HCT116 (cell line): ENCODE results near the gene MS4A15. TPM values are rescaled to one million over a fixed set of nuclear protein-coding genes. Genes with fewer than 3 reads are reported as not detected.

Source experiments
- ATAC-seq: fragments of 200-7000 bp; cut with Tn5 transposase; 2 replicates; pipeline ENCODE4 v1.9.1; 2020; ENCODE audit warnings: mild to moderate bottlenecking, moderate library complexity
- BruUV-seq: library from RNA; stranded (reverse); fragments of 400-500 nt; replicated peaks from 2 replicates; lab custom pipeline; 2021; lab: Mats Ljungman, UMichigan
- CTCF ChIA-PET: fragments of 300-600 bp; sonication (Branson Sonifier 250); formaldehyde crosslinking; loops from one replicate; lab custom pipeline; 2021; ENCODE audit warnings: antibody characterized with exemption; lab: Charles Lee
- POLR2A ChIA-PET: fragments of 300-600, 350-600 bp; sonication (Branson Sonifier 250); formaldehyde crosslinking; loops from one replicate; lab custom pipeline; 2021; ENCODE audit warnings: antibody characterized with exemption; lab: Charles Lee
- RAD21 ChIA-PET, 2 experiments: fragments of 300-600 bp; sonication (Branson Sonifier 250); formaldehyde crosslinking; loops; one replicate each; lab custom pipeline; 2023; ENCODE audit warnings: low total read pairs in 2 of 2; ENCODE audit not compliant: uncharacterized antibody in 2 of 2, unreplicated experiment in 2 of 2, low non-redundant PET in 1 of 2; lab: Charles Lee
- DNase-seq: peaks from one replicate; pipeline ENCODE4 v3.0.0-alpha.2; 2010; ENCODE audit warnings: low read depth, low spot score
- H2AFZ ChIP-seq: fragments of 200-600 bp; shearing (Covaris generic), sonication (generic); 2 replicates; pipeline ENCODE4 v1.6.1; 2017; ENCODE audit warnings: low read depth, mixed run types, mixed read lengths, antibody characterized with exemption, low read length; ENCODE audit not compliant: poor library complexity, severe bottlenecking
- H3K27ac ChIP-seq: 2 replicates; pipeline ENCODE4 v1.5.1; 2012; ENCODE audit warnings: low read depth, low read length
- H3K27me3 ChIP-seq: fragments of 200-600 bp; sonication (generic); 2 replicates; pipeline ENCODE4 v1.6.1; 2016; ENCODE audit warnings: mixed run types, low read length, mixed read lengths; ENCODE audit not compliant: insufficient read depth
- H3K36me3 ChIP-seq, 2 experiments: fragments of 200-500 bp in 1 of 2; fragments of 200-600 bp in 1 of 2; sonication (Bioruptor generic) in 1 of 2; sonication (generic) in 1 of 2; 2 replicates each; pipeline versions ENCODE4 v1.5.1 to v1.6.1; 2014 to 2016; ENCODE audit warnings: low read length in 2 of 2, inconsistent platforms in 1 of 2, mixed read lengths in 1 of 2, mixed run types in 1 of 2; ENCODE audit not compliant: insufficient read depth in 2 of 2, control insufficient read depth in 1 of 2
- H3K4me1 ChIP-seq, 2 experiments: fragments of 200-600 bp in 1 of 2; sonication (generic) in 1 of 2; 2 replicates each; pipeline versions ENCODE4 v1.5.1 to v1.6.1; 2012 to 2017; ENCODE audit warnings: low read length in 2 of 2, inconsistent platforms in 1 of 2, mild to moderate bottlenecking in 1 of 2, mixed read lengths in 1 of 2, mixed run types in 1 of 2, moderate library complexity in 1 of 2; ENCODE audit not compliant: insufficient read depth in 2 of 2, control insufficient read depth in 1 of 2
- H3K4me2 ChIP-seq: fragments of 200-600 bp; sonication (generic); 2 replicates; pipeline ENCODE4 v1.6.1; 2017; ENCODE audit warnings: mixed run types, low read length, mixed read lengths
- H3K4me3 ChIP-seq, 2 experiments: fragments of 200-600 bp in 1 of 2; sonication (generic) in 1 of 2; replicated peaks in 1 of 2; 2 replicates each; pipeline ENCODE4 v1.5.1; 2011 to 2016; ENCODE audit warnings: low read length in 2 of 2, control low read depth in 1 of 2, low read depth in 1 of 2, mild to moderate bottlenecking in 1 of 2, mixed read lengths in 1 of 2, mixed run types in 1 of 2
- H3K79me2 ChIP-seq: fragments of 200-600 bp; sonication (generic); 2 replicates; pipeline ENCODE4 v1.6.1; 2017; ENCODE audit warnings: mild to moderate bottlenecking, mixed run types, low read length, moderate library complexity, mixed read lengths; ENCODE audit not compliant: insufficient read depth
- H3K9ac ChIP-seq: fragments of 200-600 bp; sonication (generic); 2 replicates; pipeline ENCODE4 v1.6.1; 2016; ENCODE audit warnings: low read length, mixed read lengths
- H3K9me2 ChIP-seq: fragments of 200-600 bp; sonication (generic), shearing (Covaris generic); 2 replicates; pipeline ENCODE4 v1.6.1; 2017; ENCODE audit warnings: mixed run types, mild to moderate bottlenecking, moderate library complexity; ENCODE audit not compliant: insufficient read depth
- H3K9me3 ChIP-seq, 2 experiments: fragments of 200-500 bp in 1 of 2; fragments of 200-600 bp in 1 of 2; sonication (Bioruptor generic) in 1 of 2; sonication (generic) in 1 of 2; 2 replicates each; pipeline ENCODE4 v1.6.1; 2014 to 2017; ENCODE audit warnings: low read length in 2 of 2, mixed read lengths in 2 of 2, inconsistent platforms in 1 of 2, low read depth in 1 of 2, mild to moderate bottlenecking in 1 of 2, mixed run types in 1 of 2, moderate library complexity in 1 of 2; ENCODE audit not compliant: control insufficient read depth in 1 of 2, insufficient read depth in 1 of 2
- H4K20me1 ChIP-seq: fragments of 200-600 bp; sonication (generic), shearing (Covaris generic); 2 replicates; pipeline ENCODE4 v1.6.1; 2017; ENCODE audit warnings: mixed run types, mild to moderate bottlenecking, moderate library complexity; ENCODE audit not compliant: insufficient read depth
- ATF3 ChIP-seq: IDR thresholded peaks from 2 replicates; pipeline ENCODE4 v1.6.1; 2012
- CBX3 ChIP-seq: IDR thresholded peaks from 2 replicates; pipeline ENCODE4 v1.6.1; 2012; ENCODE audit warnings: low read depth
- CEBPB ChIP-seq: IDR thresholded peaks from 2 replicates; pipeline ENCODE4 v1.6.1; 2012; ENCODE audit warnings: low read depth
- EZH2 ChIP-seq: fragments of 200-600 bp; sonication (generic); IDR thresholded peaks from 2 replicates; pipeline ENCODE4 v1.6.1; 2017; ENCODE audit warnings: antibody characterized with exemption, mixed run types
- FOSL1 ChIP-seq: IDR thresholded peaks from 2 replicates; pipeline ENCODE4 v1.6.1; 2012; ENCODE audit warnings: low read depth
- JUND ChIP-seq: IDR thresholded peaks from 2 replicates; pipeline ENCODE4 v1.6.1; 2012
- MAX ChIP-seq: IDR thresholded peaks from 2 replicates; pipeline ENCODE4 v1.6.1; 2012
- POLR2AphosphoS5 ChIP-seq: IDR thresholded peaks from 2 replicates; pipeline ENCODE4 v1.6.1; 2011; ENCODE audit warnings: mild to moderate bottlenecking, low read depth, low read length, moderate library complexity
- REST ChIP-seq: IDR thresholded peaks from 2 replicates; pipeline ENCODE4 v1.6.1; 2012; ENCODE audit warnings: low read depth
- SIN3A ChIP-seq: IDR thresholded peaks from 2 replicates; pipeline ENCODE4 v1.6.1; 2012; ENCODE audit warnings: low read depth
- SP1 ChIP-seq: IDR thresholded peaks from 2 replicates; pipeline ENCODE4 v1.6.1; 2012; ENCODE audit warnings: low read depth
- SRF ChIP-seq: IDR thresholded peaks from 2 replicates; pipeline ENCODE4 v1.6.1; 2012; ENCODE audit warnings: low read depth
- TCF7L2 ChIP-seq: IDR thresholded peaks from 2 replicates; pipeline ENCODE4 v1.7.0; 2011; ENCODE audit warnings: borderline replicate concordance, inconsistent platforms; ENCODE audit not compliant: insufficient read depth, insufficient read length; ENCODE audit errors: extremely low read depth
- YY1 ChIP-seq: IDR thresholded peaks from 2 replicates; pipeline ENCODE4 v1.6.1; 2011; ENCODE audit warnings: low read length, low read depth, moderate library complexity, mild to moderate bottlenecking; ENCODE audit not compliant: insufficient replicate concordance; ENCODE audit errors: extremely low read depth
- ZFX ChIP-seq: fragments of 450-650 bp; IDR thresholded peaks from 2 replicates; pipeline ENCODE4 v1.6.1; 2017
- ZNF274 ChIP-seq: fragments of 200-500 bp; sonication (Bioruptor generic); IDR thresholded peaks from 2 replicates; pipeline ENCODE4 v1.6.1; 2014; ENCODE audit warnings: mild to moderate bottlenecking, low read depth, low read length, inconsistent platforms
- intact Hi-C: fragments of 100-400 bp; cut with micrococcal nuclease; formaldehyde crosslinking; loops from 2 replicates; pipeline ENCODE4 v1.10.0; 2022
- total RNA-seq: library from RNA; stranded (reverse); gene quantifications from one replicate; pipeline ENCODE4 v1.2.1, GENCODE V29; 2021; ENCODE audit not compliant: unreplicated experiment
- TF ChIP-seq, protein P1 (sequence below), 3 experiments: fragments of 200-600 bp in 1 of 3; sonication (generic) in 1 of 3; IDR thresholded peaks in 2 of 3; conservative IDR thresholded peaks in 1 of 3; 2 replicates each; pipeline ENCODE4 v1.5.1; 2012 to 2017; ENCODE audit warnings: low read depth in 2 of 3, low read length in 2 of 3, antibody characterized with exemption in 1 of 3, borderline replicate concordance in 1 of 3, control low read depth in 1 of 3, mild to moderate bottlenecking in 1 of 3, mixed read lengths in 1 of 3, mixed run types in 1 of 3, moderate library complexity in 1 of 3; ENCODE audit not compliant: insufficient read depth in 1 of 3
- TF ChIP-seq, protein P2 (sequence below): IDR thresholded peaks from 2 replicates; pipeline ENCODE4 v1.6.1; 2011; ENCODE audit warnings: mild to moderate bottlenecking, low read length, moderate library complexity; ENCODE audit not compliant: insufficient replicate concordance; ENCODE audit errors: extremely low read depth

Gene MS4A15
- total RNA-seq, 1 experiment from 2014 or later = 1.5 TPM

DNA sequence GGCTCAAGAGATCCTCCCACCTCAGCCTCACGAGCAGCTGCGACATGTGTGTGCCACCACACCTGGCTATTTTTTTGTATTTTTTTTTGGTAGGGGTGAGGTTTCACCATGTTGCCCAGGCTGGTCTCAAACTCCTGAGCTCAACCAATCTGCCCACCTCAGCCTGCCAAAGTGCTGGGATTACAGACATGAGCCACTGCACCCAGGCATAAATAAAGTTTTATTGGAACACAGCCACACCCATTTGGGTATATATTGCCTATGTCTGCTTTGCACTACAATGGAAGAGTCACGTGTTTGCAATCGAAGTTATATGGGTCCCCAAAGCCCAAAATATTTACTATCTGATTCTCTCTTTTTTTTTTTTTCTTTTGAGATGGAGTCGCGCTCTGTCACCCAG, 1.8 kb upstream of the MS4A15 start:
- Histone ChIP-seq H3K27ac (no peak overlapping the region), H3K9me3 (no peaks in the 10 kb centered on the region), H3K4me2 (no peak overlapping the region), H3K79me2 (no peaks in the 10 kb centered on the region), H4K20me1 (no peaks in the 10 kb centered on the region), H3K9me2 (no peaks in the 10 kb centered on the region), H3K4me3 (no peak overlapping the region), H3K36me3 (no peaks in the 10 kb centered on the region), H3K27me3 (peaks cover 21% of the 10 kb centered on the region; the same call in 1 of the 2 replicates), H2AFZ (no peak overlapping the region), H3K4me1 (no peaks in the 10 kb centered on the region), H3K9ac (no peak overlapping the region)
- ATAC-seq = no peak
- no peak for DNase-seq
- TF ChIP-seq ATF3 (no peak), MAX (no peak), REST (no peak), SIN3A (no peak), TCF7L2 (no peak), YY1 (no peak), ZNF274 (no peak), ZFX (no peak), FOSL1 (no peak), SRF (no peak), CBX3 (no peak), CEBPB (no peak), EZH2 (no peak), JUND (no peak), POLR2AphosphoS5 (no peak), SP1 (no peak)
- TF ChIP-seq, protein P1, sequence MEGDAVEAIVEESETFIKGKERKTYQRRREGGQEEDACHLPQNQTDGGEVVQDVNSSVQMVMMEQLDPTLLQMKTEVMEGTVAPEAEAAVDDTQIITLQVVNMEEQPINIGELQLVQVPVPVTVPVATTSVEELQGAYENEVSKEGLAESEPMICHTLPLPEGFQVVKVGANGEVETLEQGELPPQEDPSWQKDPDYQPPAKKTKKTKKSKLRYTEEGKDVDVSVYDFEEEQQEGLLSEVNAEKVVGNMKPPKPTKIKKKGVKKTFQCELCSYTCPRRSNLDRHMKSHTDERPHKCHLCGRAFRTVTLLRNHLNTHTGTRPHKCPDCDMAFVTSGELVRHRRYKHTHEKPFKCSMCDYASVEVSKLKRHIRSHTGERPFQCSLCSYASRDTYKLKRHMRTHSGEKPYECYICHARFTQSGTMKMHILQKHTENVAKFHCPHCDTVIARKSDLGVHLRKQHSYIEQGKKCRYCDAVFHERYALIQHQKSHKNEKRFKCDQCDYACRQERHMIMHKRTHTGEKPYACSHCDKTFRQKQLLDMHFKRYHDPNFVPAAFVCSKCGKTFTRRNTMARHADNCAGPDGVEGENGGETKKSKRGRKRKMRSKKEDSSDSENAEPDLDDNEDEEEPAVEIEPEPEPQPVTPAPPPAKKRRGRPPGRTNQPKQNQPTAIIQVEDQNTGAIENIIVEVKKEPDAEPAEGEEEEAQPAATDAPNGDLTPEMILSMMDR (IDR thresholded peaks at IDR 0.05 in 2 of 3, conservative IDR thresholded peaks at IDR 0.05 in 1 of 3; ENCODE audit: borderline replicate concordance in 1 of 3, insufficient read depth in 1 of 3, low read depth in 2 of 3, low read length in 2 of 3) = no peak
- TF ChIP-seq, protein P2, sequence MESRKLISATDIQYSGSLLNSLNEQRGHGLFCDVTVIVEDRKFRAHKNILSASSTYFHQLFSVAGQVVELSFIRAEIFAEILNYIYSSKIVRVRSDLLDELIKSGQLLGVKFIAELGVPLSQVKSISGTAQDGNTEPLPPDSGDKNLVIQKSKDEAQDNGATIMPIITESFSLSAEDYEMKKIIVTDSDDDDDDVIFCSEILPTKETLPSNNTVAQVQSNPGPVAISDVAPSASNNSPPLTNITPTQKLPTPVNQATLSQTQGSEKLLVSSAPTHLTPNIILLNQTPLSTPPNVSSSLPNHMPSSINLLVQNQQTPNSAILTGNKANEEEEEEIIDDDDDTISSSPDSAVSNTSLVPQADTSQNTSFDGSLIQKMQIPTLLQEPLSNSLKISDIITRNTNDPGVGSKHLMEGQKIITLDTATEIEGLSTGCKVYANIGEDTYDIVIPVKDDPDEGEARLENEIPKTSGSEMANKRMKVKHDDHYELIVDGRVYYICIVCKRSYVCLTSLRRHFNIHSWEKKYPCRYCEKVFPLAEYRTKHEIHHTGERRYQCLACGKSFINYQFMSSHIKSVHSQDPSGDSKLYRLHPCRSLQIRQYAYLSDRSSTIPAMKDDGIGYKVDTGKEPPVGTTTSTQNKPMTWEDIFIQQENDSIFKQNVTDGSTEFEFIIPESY = no peak
- CTCF ChIA-PET = interaction anchor here (1.2 kb wide), 1 partner anchor 8 kb away, joined by 8 read pairs; no protein-coding TSS in a partner anchor
- POLR2A ChIA-PET = no interaction called here
- BruUV-seq = no TSS peak
- RAD21 ChIA-PET = no interaction called here
- intact Hi-C loops = loop anchor here (5.0 kb wide), 1 partner anchor 488 kb away; no protein-coding TSS in a partner anchor
